KOPT-K1 (cell line): ENCODE measurements around the gene MT1B.

Experiments
- H3K27ac ChIP-seq: fragments of 200-600 bp; sonication (generic); 2 replicates; pipeline ENCODE4 v1.5.1; 2016; ENCODE audit warnings: antibody characterized with exemption, mild to moderate bottlenecking, low read depth, low read length; ENCODE audit not compliant: poor library complexity, severe bottlenecking
- H3K36me3 ChIP-seq: fragments of 200-600 bp; sonication (generic); 2 replicates; pipeline ENCODE4 v1.5.1; 2017; ENCODE audit warnings: antibody characterized with exemption, mild to moderate bottlenecking, low read length, moderate library complexity; ENCODE audit not compliant: insufficient read depth
- H3K9me3 ChIP-seq: fragments of 200-600 bp; sonication (generic); 2 replicates; pipeline ENCODE4 v1.5.1; 2017; ENCODE audit warnings: antibody characterized with exemption, low read length, mild to moderate bottlenecking; ENCODE audit not compliant: insufficient read depth, poor library complexity, severe bottlenecking

MT1B gene

GRCh38 chr16:56651586-56651985 lies at the start of gene MT1B:
Gene MT1B (plus strand): TSS chr16:56651886. CDS start chr16:56651954, 68 bp downstream.
- Histone ChIP-seq H3K36me3 (no peaks in the 10 kb centered on the region), H3K9me3 (no peaks in the 10 kb centered on the region), H3K27ac (no peak within 1 kb of the TSS)

GRCh38 chr16:56603589-56603988 lies 48.1 kb upstream of the MT1B start:
- Histone ChIP-seq H3K27ac (no peak overlapping the region), H3K36me3 (no peaks in the 10 kb centered on the region), H3K9me3 (no peaks in the 10 kb centered on the region)

- no peak overlapping the region for H3K27ac ChIP-seq
- H3K9me3 ChIP-seq: no peaks in the 10 kb centered on the region
- no peaks in the 10 kb centered on the region for H3K36me3 ChIP-seq
Measured at GRCh38 chr16:56604966-56605365, 46.7 kb upstream of the MT1B start.

GRCh38 chr16:56605475-56605874 lies 46.2 kb upstream of the MT1B start:
- H3K36me3 ChIP-seq: no peaks in the 10 kb centered on the region
- no peak overlapping the region for H3K27ac ChIP-seq

GRCh38 chr16:56606071-56606475 lies 45.6 kb upstream of the MT1B start:
- Histone ChIP-seq H3K36me3 (no peaks in the 10 kb centered on the region), H3K9me3 (no peaks in the 10 kb centered on the region), H3K27ac (no peak overlapping the region)

More at GRCh38 chr16:56605475-56605874, 46.2 kb upstream of the MT1B start:
- no peaks in the 10 kb centered on the region for H3K9me3 ChIP-seq

GRCh38 chr16:56606476-56607108 lies 45.1 kb upstream of the MT1B start:
- no peaks in the 10 kb centered on the region for H3K9me3 ChIP-seq
- no peak overlapping the region for H3K27ac ChIP-seq
- no peaks in the 10 kb centered on the region for H3K36me3 ChIP-seq

- Histone ChIP-seq H3K36me3 (no peaks in the 10 kb centered on the region), H3K27ac (no peak overlapping the region), H3K9me3 (no peaks in the 10 kb centered on the region)
Measured at GRCh38 chr16:56607109-56607618, 44.5 kb upstream of the MT1B start.

GRCh38 chr16:56607675-56608042 lies 44.0 kb upstream of the MT1B start:
- H3K27ac ChIP-seq: peak overlapping the region; percentile 59
- H3K36me3 ChIP-seq: no peaks in the 10 kb centered on the region
- no peaks in the 10 kb centered on the region for H3K9me3 ChIP-seq

- peak within 1 kb of the TSS; percentile 59 for H3K27ac ChIP-seq
Measured at GRCh38 chr16:56608043-56608875, 43.4 kb upstream of the MT1B start, which contains the start of gene MT2A. Gene MT2A (plus strand): TSS chr16:56608584. CDS start chr16:56608656, 72 bp downstream.

GRCh38 chr16:56608876-56609462 lies 42.7 kb upstream of the MT1B start:
- peak overlapping the region; percentile 59 for H3K27ac ChIP-seq
- H3K9me3 ChIP-seq: no peaks in the 10 kb centered on the region
- no peaks in the 10 kb centered on the region for H3K36me3 ChIP-seq

More at GRCh38 chr16:56608043-56608875, 43.4 kb upstream of the MT1B start, which contains the start of gene MT2A:
- no peaks in the 10 kb centered on the region for H3K9me3 ChIP-seq
- H3K36me3 ChIP-seq: no peaks in the 10 kb centered on the region

GRCh38 chr16:56609463-56609921 lies 42.2 kb upstream of the MT1B start:
- H3K36me3 ChIP-seq: no peaks in the 10 kb centered on the region

GRCh38 chr16:56610017-56610608 lies 41.6 kb upstream of the MT1B start:
- Histone ChIP-seq H3K36me3 (no peaks in the 10 kb centered on the region), H3K27ac (peak overlapping the region; percentile 59), H3K9me3 (no peaks in the 10 kb centered on the region)

More at GRCh38 chr16:56609463-56609921, 42.2 kb upstream of the MT1B start:
- H3K27ac ChIP-seq: peak overlapping the region; percentile 59
- no peaks in the 10 kb centered on the region for H3K9me3 ChIP-seq

GRCh38 chr16:56610609-56611111 lies 41.0 kb upstream of the MT1B start:
- Histone ChIP-seq H3K36me3 (no peaks in the 10 kb centered on the region), H3K9me3 (no peaks in the 10 kb centered on the region), H3K27ac (peak overlapping the region; percentile 59)

- Histone ChIP-seq H3K36me3 (no peaks in the 10 kb centered on the region), H3K27ac (no peak overlapping the region), H3K9me3 (no peaks in the 10 kb centered on the region)
Measured at GRCh38 chr16:56611281-56611833, 40.3 kb upstream of the MT1B start.
